Ovary (tissue), 9 donors: Measurements from ENCODE around the gene HOXC13. TPM values are rescaled to one million over a fixed set of nuclear protein-coding genes. Genes with fewer than 3 reads are reported as not detected.

Experiments used
- microRNA counts: library from miRNA; unstranded; fragments of <30 nt; microRNA quantifications from one replicate; lab custom pipeline; 2016
- microRNA-seq, 3 donors: library from miRNA; unstranded; fragments of <30 nt; microRNA quantifications; one replicate each; pipeline versions ENCODE4 to v1.2.0, GENCODE V29; 2019 to 2020
- polyA plus RNA-seq, 2 donors: library from polyadenylated mRNA; stranded (reverse); fragments of 200-250 nt in 1 of 2; fragments of 350-450 nt in 1 of 2; fragmentation: Illumina TruSeq in 1 of 2; extraction: RNeasy Lipid Tissue Mini Kit (QIAGEN cat#74804) in 1 of 2; gene quantifications; one replicate each; pipeline ENCODE4 v1.2.3, GENCODE V29; 2013 to 2014
- small RNA-seq: library from RNA; depleted of rRNA; stranded (forward); fragments of <200 nt; gene quantifications from one replicate; pipeline ENCODE3, GENCODE V24; 2016
- total RNA-seq, 7 donors: library from RNA; depleted of rRNA in 2 of 7; stranded (reverse); fragments of >200 nt in 2 of 7; fragmentation: NEBNext Ultra II Directional in 3 of 7; extraction: Animal tissue kit (Norgen Biotek cat#: 25700) in 3 of 7; gene quantifications; one replicate each; pipeline versions ENCODE4 v1.1.0 to v1.2.4, GENCODE V29; 2016 to 2023
- donor health status: DM: no; HTN: no; CAD: no; lungs with moderate emphysema.
- donor health status: DM: no; HTN: no; CAD: no.
- donor health status: Bipolar disorder and iron deficiency.
- donor health status: DM: yes; HTN: yes; CAD: no.
- donor health status: DM: no; HTN: no; CAD: no.
- donor health status: DM: yes; HTN: yes; CAD: no.

HOXC13 gene
- total and polyA plus RNA-seq, 9 donors = not detected

MicroRNAs encoded within 50 kb of the gene (microRNA counts, 767-probe panel; counts per million panel counts)
- 530 counts per million, percentile 78 among the panel's probes with 10 or more counts for microRNA hsa-miR-196a-5p (lab: Ali Mortazavi, UCI)

Small RNA genes within 50 kb of the gene (microRNA-seq; reads per million reads assigned to microRNA genes)
- 6.5 to 220 (median 19.6) reads per million in 3 donors for gene MIR196A2

Small RNA genes within 50 kb of the gene (small RNA-seq; reads per million reads assigned to genes)
- gene AC012531.3 (not detected), gene AC012531.4 (not detected), gene MIR196A2 (0.20 reads per million), gene RF01905 (not detected), gene RF01906 (not detected)

Other genes starting within 250 kb of the HOXC13 start
- 100 to 1,000 TPM in 5 of 7 donors, 10 to 100 TPM in 2; 52.2 to 170 (median 134) TPM for gene CALCOCO1, start 211.4 kb upstream of the HOXC13 start, total RNA-seq
- gene CALCOCO1, start 211.4 kb upstream of the HOXC13 start, polyA plus RNA-seq = 100 to 1,000 TPM; 142 to 202 TPM
- gene CISTR, start 186.9 kb upstream of the HOXC13 start, total RNA-seq = not detected
- not detected for gene CISTR, start 186.9 kb upstream of the HOXC13 start, polyA plus RNA-seq
- not detected for gene HOXC12, start 16.1 kb downstream of the HOXC13 start, total RNA-seq
- gene HOXC12, start 16.1 kb downstream of the HOXC13 start, polyA plus RNA-seq = not detected
- 1 to 10 TPM in 1 of 7 donors, not detected in 6; 1.1 TPM for gene HOXC11, start 34.3 kb downstream of the HOXC13 start, total RNA-seq
- gene HOXC11, start 34.3 kb downstream of the HOXC13 start, polyA plus RNA-seq = under 1 TPM in 1 of 2 donors, not detected in 1; 0.12 TPM
- gene HOTAIR, start 36.1 kb downstream of the HOXC13 start, total RNA-seq = under 1 TPM in 2 of 7 donors, not detected in 5; 0.24 to 0.32 TPM
- gene HOTAIR, start 36.1 kb downstream of the HOXC13 start, polyA plus RNA-seq = 1 to 10 TPM in 1 of 2 donors, under 1 TPM in 1; 0.02 to 1.2 TPM
- gene HOXC10, start 46.3 kb downstream of the HOXC13 start, total RNA-seq = 1 to 10 TPM in 2 of 7 donors, under 1 TPM in 3, not detected in 2; 0.15 to 5.0 (median 0.23) TPM
- 10 to 100 TPM in 1 of 2 donors, 1 to 10 TPM in 1; 2.0 to 15.4 TPM for gene HOXC10, start 46.3 kb downstream of the HOXC13 start, polyA plus RNA-seq
- 1 to 10 TPM in 2 of 7 donors, under 1 TPM in 4, not detected in 1; 0.26 to 3.9 (median 0.51) TPM for gene HOXC9, start 61.3 kb downstream of the HOXC13 start, total RNA-seq
- 10 to 100 TPM in 1 of 2 donors, 1 to 10 TPM in 1; 3.4 to 15.0 TPM for gene HOXC9, start 61.3 kb downstream of the HOXC13 start, polyA plus RNA-seq
- gene HOXC8, start 70.2 kb downstream of the HOXC13 start, total RNA-seq = 10 to 100 TPM in 1 of 7 donors, 1 to 10 TPM in 5, under 1 TPM in 1; 0.34 to 13.9 (median 7.7) TPM
- gene HOXC8, start 70.2 kb downstream of the HOXC13 start, polyA plus RNA-seq = 10 to 100 TPM in 1 of 2 donors, 1 to 10 TPM in 1; 3.2 to 19.4 TPM
- gene HOXC6, start 89.6 kb downstream of the HOXC13 start, total RNA-seq = 10 to 100 TPM in 5 of 7 donors, 1 to 10 TPM in 2; 3.9 to 56.1 (median 21.4) TPM
- 10 to 100 TPM; 23.3 to 37.8 TPM for gene HOXC6, start 89.6 kb downstream of the HOXC13 start, polyA plus RNA-seq
- 10 to 100 TPM in 1 of 7 donors, 1 to 10 TPM in 6; 1.8 to 11.0 (median 3.6) TPM for gene HOXC5, start 94.2 kb downstream of the HOXC13 start, total RNA-seq
- gene HOXC5, start 94.2 kb downstream of the HOXC13 start, polyA plus RNA-seq = 1 to 10 TPM; 2.1 to 2.2 TPM
- 10 to 100 TPM in 5 of 7 donors, 1 to 10 TPM in 2; 3.3 to 21.8 (median 13.1) TPM for gene HOXC4, start 115.0 kb downstream of the HOXC13 start, total RNA-seq
- 10 to 100 TPM in 1 of 2 donors, 1 to 10 TPM in 1; 7.9 to 10.9 TPM for gene HOXC4, start 115.0 kb downstream of the HOXC13 start, polyA plus RNA-seq